Activated CD4-positive, alpha-beta memory T cell treated with anti-CD3 and anti-CD28 coated beads for 36 hours (primary cell): Measurements from ENCODE around the gene UNC13C. TPM values are rescaled to one million over a fixed set of nuclear protein-coding genes. Genes with fewer than 3 reads are reported as not detected.

Experiments
- CTCF ChIA-PET: fragments of 350-600 bp; sonication (Branson Sonifier 250); formaldehyde crosslinking; loops from one replicate; lab custom pipeline; 2021; ENCODE audit warnings: antibody characterized with exemption, inconsistent platforms; lab: Charles Lee
- POLR2A ChIA-PET: fragments of 350-600 bp; sonication (Branson Sonifier 250); formaldehyde crosslinking; loops from one replicate; lab custom pipeline; 2021; ENCODE audit warnings: antibody characterized with exemption; lab: Charles Lee
- DNase-seq: peaks from one replicate; pipeline ENCODE4 v3.0.0-alpha.2; 2020
- H3K27ac Mint-ChIP-seq: one replicate; pipeline ENCODE4 v1.8.0; 2021; ENCODE audit warnings: mixed read lengths
- H3K27me3 Mint-ChIP-seq: one replicate; pipeline ENCODE4 v1.8.0; 2021; ENCODE audit warnings: mixed read lengths
- H3K36me3 Mint-ChIP-seq: one replicate; pipeline ENCODE4 v1.8.0; 2021; ENCODE audit warnings: mixed read lengths
- H3K4me1 Mint-ChIP-seq: one replicate; pipeline ENCODE4 v1.8.0; 2021; ENCODE audit warnings: low read depth, mixed read lengths
- H3K4me3 Mint-ChIP-seq: one replicate; pipeline ENCODE4 v1.8.0; 2021; ENCODE audit warnings: mild to moderate bottlenecking, mixed read lengths
- H3K9me3 Mint-ChIP-seq: one replicate; pipeline ENCODE4 v1.8.0; 2021; ENCODE audit warnings: mixed read lengths
- intact Hi-C: fragments of 100-400 bp; cut with micrococcal nuclease; formaldehyde crosslinking; loops from one replicate; pipeline ENCODE4 v1.15.1; 2023
- total RNA-seq, 2 experiments: library from RNA; stranded (reverse); gene quantifications; one replicate each; pipeline ENCODE4 v1.2.3, GENCODE V29; 2021

The UNC13C gene
- total RNA-seq, 2 experiments from 2014 or later: not detected

- H3K36me3 Mint-ChIP-seq: peaks cover 1% of the 10 kb centered on the region
- CTCF ChIA-PET: no interaction called here
- POLR2A ChIA-PET: no interaction called here
- H3K9me3 Mint-ChIP-seq: peaks cover 28% of the 10 kb centered on the region
- H3K27me3 Mint-ChIP-seq: no peaks in the 10 kb centered on the region
- intact Hi-C loops: no loop called here
- DNase-seq: no peak
- H3K27ac Mint-ChIP-seq: no peak overlapping the region
- H3K4me3 Mint-ChIP-seq: no peak overlapping the region
- H3K4me1 Mint-ChIP-seq: no peaks in the 10 kb centered on the region
Observed at GRCh38 chr15:54456413-54456812, 478.2 kb downstream of the UNC13C start.

GRCh38 chr15:54462511-54462913, 484.3 kb downstream of the UNC13C start:
- Mint-ChIP-seq H3K4me1 (no peaks in the 10 kb centered on the region), H3K27me3 (no peaks in the 10 kb centered on the region), H3K4me3 (no peak overlapping the region), H3K9me3 (peaks cover 10% of the 10 kb centered on the region), H3K36me3 (no peaks in the 10 kb centered on the region), H3K27ac (no peak overlapping the region)
- DNase-seq: no peak
- CTCF ChIA-PET: no interaction called here
- POLR2A ChIA-PET: no interaction called here
- intact Hi-C loops: no loop called here

DNA sequence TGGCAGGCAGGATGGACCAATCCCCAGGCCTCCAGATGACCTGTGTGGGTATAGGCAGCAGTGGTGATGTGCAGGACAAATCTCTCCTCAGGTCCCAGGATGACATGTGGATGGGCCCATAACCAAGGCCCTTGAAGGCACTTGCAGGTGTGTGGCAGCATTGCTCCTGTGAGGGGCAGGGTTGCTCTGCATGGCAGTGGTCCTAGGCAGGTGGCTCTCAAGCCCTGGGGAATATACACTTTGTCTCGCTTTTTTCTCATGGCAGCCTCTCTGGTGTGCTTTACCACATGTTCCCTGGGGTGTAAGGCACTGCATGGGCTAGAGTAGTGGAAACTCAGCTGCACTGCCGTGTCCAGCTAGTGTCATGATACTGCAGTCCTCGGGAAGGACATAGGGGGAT, 503.6 kb downstream of the UNC13C start:
- CTCF ChIA-PET: no interaction called here

DNA sequence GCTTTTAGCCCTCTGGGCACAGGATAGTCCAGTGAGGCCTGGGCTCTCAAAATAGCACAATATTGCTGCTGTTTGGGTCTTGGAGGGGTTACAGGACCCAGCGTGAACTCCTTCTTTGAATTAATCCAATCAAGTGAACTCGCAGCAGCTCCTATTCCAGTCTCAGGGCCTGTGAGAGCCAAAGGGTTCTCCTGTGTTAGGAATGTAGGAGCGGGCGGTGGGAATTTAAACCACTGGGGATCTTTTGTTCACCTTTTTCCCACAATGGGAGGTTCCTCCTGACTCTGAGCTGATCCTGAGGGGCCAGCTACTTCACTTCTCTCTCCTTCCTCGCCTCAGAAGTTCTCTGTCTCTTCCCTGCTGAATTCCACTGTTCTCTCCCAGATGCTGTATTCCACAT, 504.0 kb downstream of the UNC13C start:
- Mint-ChIP-seq H3K27ac (no peak overlapping the region), H3K4me1 (no peaks in the 10 kb centered on the region), H3K27me3 (no peaks in the 10 kb centered on the region), H3K36me3 (no peaks in the 10 kb centered on the region), H3K4me3 (no peak overlapping the region), H3K9me3 (no peaks in the 10 kb centered on the region)
- POLR2A ChIA-PET: no interaction called here
- intact Hi-C loops: no loop called here
- CTCF ChIA-PET: no interaction called here
- no peak for DNase-seq

More for the DNA sequence above, 503.6 kb downstream of the UNC13C start:
- no peaks in the 10 kb centered on the region for H3K9me3 Mint-ChIP-seq
- intact Hi-C loops: no loop called here
- no peak for DNase-seq
- H3K27me3 Mint-ChIP-seq: no peaks in the 10 kb centered on the region
- no peak overlapping the region for H3K4me3 Mint-ChIP-seq
- H3K36me3 Mint-ChIP-seq: no peaks in the 10 kb centered on the region
- H3K4me1 Mint-ChIP-seq: no peaks in the 10 kb centered on the region
- no peak overlapping the region for H3K27ac Mint-ChIP-seq
- POLR2A ChIA-PET: no interaction called here

DNA sequence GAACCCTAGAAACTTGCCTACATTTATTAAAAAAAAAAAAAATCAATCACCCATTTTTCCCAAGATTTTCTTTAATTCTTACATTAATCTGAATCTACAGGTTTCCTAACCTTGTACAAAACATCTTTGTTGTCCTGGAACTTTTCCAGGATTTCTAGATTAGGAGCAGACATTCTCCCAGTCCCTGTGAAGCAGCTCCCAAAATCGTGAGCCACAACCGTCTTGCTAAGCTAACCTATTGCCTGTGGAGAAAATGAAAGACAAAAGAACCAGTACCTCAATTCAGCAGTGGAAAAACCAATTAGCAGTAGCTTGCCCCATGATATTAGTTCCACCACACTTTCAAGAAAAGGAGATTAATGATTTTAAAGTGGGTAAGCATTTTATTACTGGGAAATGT, 522.1 kb downstream of the UNC13C start:
- intact Hi-C loops: no loop called here
- no peaks in the 10 kb centered on the region for H3K27me3 Mint-ChIP-seq
- H3K36me3 Mint-ChIP-seq: no peaks in the 10 kb centered on the region
- no peak for DNase-seq
- H3K9me3 Mint-ChIP-seq: no peaks in the 10 kb centered on the region
- no peaks in the 10 kb centered on the region for H3K4me1 Mint-ChIP-seq
- CTCF ChIA-PET: no interaction called here
- no peak overlapping the region for H3K27ac Mint-ChIP-seq
- POLR2A ChIA-PET: no interaction called here
- H3K4me3 Mint-ChIP-seq: no peak overlapping the region

DNA sequence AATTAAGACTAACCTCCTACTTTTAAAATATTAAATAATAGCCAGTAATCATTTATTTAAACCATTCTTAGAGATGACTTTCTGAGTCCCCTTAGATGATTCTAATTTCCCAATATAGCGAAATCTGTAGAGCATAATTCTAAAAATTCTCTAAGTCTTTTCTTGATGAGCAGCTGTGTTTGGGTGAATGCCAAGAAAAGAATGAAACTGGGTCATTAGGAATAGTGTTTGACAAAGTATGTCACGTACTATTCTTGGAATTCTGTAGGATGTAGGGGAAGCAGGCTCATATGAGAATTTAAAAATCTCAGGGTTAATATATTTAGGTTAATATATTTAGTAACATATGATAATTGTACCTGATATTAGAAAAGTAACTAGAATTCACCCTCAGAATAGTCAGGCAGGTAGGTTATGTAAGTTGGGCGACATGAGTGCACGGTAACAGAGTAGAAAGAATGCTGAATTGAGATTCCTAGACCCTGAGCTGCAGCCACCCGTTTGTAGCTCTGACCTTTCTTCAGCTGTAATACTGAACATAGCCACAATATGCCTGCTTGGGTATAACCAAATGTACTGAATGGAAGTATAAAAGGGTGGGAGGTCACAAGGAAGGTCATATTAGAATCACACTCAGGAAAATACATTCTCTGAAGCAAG, 524.3 kb downstream of the UNC13C start:
- no peak overlapping the region for H3K4me3 Mint-ChIP-seq
- no peaks in the 10 kb centered on the region for H3K9me3 Mint-ChIP-seq

DNA sequence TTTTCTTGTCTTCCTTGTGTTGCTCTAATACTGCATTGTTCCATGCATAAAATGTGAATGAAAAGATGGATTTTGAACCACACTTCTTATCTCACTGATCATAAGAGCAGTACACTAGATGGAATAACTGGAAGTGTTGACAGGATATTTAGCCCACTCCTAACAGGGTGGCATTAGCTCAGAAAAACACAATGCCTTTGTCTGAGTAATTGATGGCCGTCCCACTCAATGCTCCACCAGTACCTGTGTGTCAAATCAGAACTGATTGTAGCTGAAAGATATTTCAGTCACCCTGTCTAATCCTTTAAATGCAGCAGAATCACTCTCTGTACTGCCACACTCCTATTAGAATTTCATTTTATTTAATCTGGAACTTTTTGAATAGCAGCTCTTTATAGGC, 526.5 kb downstream of the UNC13C start:
- Mint-ChIP-seq H3K4me3 (no peak overlapping the region), H3K27ac (no peak overlapping the region), H3K36me3 (no peaks in the 10 kb centered on the region), H3K9me3 (no peaks in the 10 kb centered on the region), H3K4me1 (no peaks in the 10 kb centered on the region), H3K27me3 (no peaks in the 10 kb centered on the region)
- intact Hi-C loops: no loop called here
- CTCF ChIA-PET: no interaction called here
- POLR2A ChIA-PET: no interaction called here
- DNase-seq: no peak

More for the DNA sequence above, 524.3 kb downstream of the UNC13C start:
- Mint-ChIP-seq H3K4me1 (no peaks in the 10 kb centered on the region), H3K27ac (no peak overlapping the region), H3K36me3 (no peaks in the 10 kb centered on the region), H3K27me3 (no peaks in the 10 kb centered on the region)
- intact Hi-C loops: no loop called here
- POLR2A ChIA-PET: no interaction called here
- DNase-seq: no peak
- CTCF ChIA-PET: no interaction called here

DNA sequence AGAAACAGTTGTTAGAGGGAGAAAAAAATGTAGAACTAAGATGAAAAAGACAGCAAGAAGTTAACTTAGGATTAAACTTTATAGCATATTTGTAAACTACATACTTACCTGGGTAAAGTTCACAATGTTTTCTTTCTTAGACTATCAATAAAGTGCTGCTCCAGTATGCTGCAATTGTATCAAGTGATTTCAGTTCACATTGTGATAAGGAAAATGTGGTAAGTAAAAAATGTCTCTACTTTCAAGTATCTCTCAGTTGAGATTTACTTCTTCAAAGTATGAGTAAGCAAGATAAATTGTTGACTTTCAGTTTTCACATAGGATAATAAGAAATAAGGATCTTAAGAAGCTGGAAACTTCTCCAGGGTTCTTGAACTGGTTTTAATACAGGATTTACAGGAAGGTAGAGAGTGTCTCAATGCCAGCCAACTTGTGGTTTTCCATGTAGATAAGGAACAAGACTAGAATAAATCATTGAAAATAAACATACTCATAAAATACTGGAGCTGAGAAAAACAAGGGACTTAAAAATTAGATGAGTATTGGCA, 528.8 kb downstream of the UNC13C start:
- Mint-ChIP-seq H3K4me1 (no peaks in the 10 kb centered on the region), H3K9me3 (no peaks in the 10 kb centered on the region), H3K27ac (no peak overlapping the region), H3K4me3 (no peak overlapping the region), H3K27me3 (no peaks in the 10 kb centered on the region), H3K36me3 (no peaks in the 10 kb centered on the region)
- no peak for DNase-seq
- POLR2A ChIA-PET: no interaction called here
- intact Hi-C loops: no loop called here
- CTCF ChIA-PET: no interaction called here

- Mint-ChIP-seq H3K4me3 (no peak overlapping the region), H3K36me3 (no peaks in the 10 kb centered on the region), H3K27ac (no peak overlapping the region), H3K4me1 (peaks cover 4% of the 10 kb centered on the region), H3K27me3 (peaks cover 2% of the 10 kb centered on the region), H3K9me3 (no peaks in the 10 kb centered on the region)
- DNase-seq: no peak
- intact Hi-C loops: no loop called here
- ChIA-PET POLR2A (no interaction called here), CTCF (no interaction called here)
Observed at GRCh38 chr15:54514601-54515000, 536.4 kb downstream of the UNC13C start.

- POLR2A ChIA-PET: no interaction called here
- Mint-ChIP-seq H3K27me3 (peaks cover 2% of the 10 kb centered on the region), H3K4me1 (peaks cover 12% of the 10 kb centered on the region), H3K27ac (no peak overlapping the region), H3K4me3 (no peak overlapping the region), H3K9me3 (no peaks in the 10 kb centered on the region), H3K36me3 (no peaks in the 10 kb centered on the region)
- intact Hi-C loops: no loop called here
- CTCF ChIA-PET: no interaction called here
- DNase-seq: no peak
Observed at GRCh38 chr15:54515664-54516582, 537.7 kb downstream of the UNC13C start.

DNA sequence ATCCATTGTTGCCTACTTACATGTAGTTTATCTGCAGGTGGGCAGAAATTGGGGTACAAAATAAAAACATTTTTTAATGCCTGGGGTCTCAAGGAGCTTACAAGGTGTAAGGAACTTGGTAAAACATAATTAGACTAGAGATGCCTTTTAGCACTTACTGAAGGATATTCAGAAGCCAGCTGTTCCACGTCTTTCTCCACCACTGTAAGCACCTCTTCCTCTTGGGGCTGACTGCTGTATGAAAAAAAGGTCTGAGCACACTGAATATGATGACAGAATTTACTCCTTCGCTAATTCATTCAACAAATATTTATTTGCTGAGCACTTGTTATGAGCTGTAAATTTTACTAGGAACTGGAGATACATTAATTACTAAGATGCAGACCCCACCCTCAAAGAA, 539.1 kb downstream of the UNC13C start:
- DNase-seq: no peak
- intact Hi-C loops: no loop called here
- Mint-ChIP-seq H3K4me1 (peaks cover 12% of the 10 kb centered on the region), H3K36me3 (no peaks in the 10 kb centered on the region), H3K27me3 (peaks cover 2% of the 10 kb centered on the region), H3K4me3 (no peak overlapping the region), H3K9me3 (no peaks in the 10 kb centered on the region), H3K27ac (no peak overlapping the region)
- CTCF ChIA-PET: no interaction called here
- POLR2A ChIA-PET: interaction anchor here (1.1 kb wide), 1 partner anchor 27 kb away, joined by 3 read pairs; no protein-coding TSS in a partner anchor

- intact Hi-C loops: no loop called here
- ChIA-PET CTCF (no interaction called here), POLR2A (interaction anchor here (1.1 kb wide), 1 partner anchor 27 kb away, joined by 3 read pairs; no protein-coding TSS in a partner anchor)
- Mint-ChIP-seq H3K36me3 (no peaks in the 10 kb centered on the region), H3K9me3 (no peaks in the 10 kb centered on the region), H3K27me3 (peaks cover 2% of the 10 kb centered on the region), H3K4me1 (peaks cover 12% of the 10 kb centered on the region), H3K27ac (no peak overlapping the region), H3K4me3 (no peak overlapping the region)
- DNase-seq: no peak
Observed at GRCh38 chr15:54518156-54518882, 540.1 kb downstream of the UNC13C start.
